COR-L47 (cell line): ENCODE measurements around the gene CRB2.

Experiments used
- DNase-seq: peaks from one replicate; lab custom pipeline; 2025; lab: John Stamatoyannopoulos, UW

The CRB2 gene

DNA sequence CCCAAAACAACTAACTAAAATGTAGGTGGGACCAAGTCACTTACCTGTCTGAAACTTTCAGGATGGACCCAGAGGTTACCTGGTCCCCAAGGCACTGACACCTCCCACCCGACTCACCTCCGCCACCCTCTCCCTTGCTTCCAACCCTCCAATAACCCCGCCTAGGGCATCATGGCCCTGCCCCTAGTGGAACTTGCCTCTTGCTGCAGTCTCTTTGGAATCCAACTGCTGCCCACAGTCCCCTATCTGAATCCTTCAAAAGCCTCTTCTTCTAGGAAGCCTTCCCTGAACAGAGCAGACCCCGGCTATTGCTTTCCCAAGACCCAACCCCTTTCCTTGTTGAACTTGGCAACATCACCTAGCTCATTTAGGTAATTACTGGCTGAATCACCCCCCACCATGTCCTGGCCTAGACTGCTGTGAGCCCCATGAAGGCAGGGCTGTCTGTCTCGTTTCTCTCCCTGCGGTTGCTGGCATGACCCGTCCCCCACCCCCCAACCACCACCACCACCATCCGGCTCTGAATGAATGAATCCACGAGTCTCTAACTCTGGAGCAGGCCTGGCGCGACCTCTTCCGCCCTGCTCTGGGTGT is 9.4 kb downstream of the CRB2 start:
- no peak for DNase-seq

DNA sequence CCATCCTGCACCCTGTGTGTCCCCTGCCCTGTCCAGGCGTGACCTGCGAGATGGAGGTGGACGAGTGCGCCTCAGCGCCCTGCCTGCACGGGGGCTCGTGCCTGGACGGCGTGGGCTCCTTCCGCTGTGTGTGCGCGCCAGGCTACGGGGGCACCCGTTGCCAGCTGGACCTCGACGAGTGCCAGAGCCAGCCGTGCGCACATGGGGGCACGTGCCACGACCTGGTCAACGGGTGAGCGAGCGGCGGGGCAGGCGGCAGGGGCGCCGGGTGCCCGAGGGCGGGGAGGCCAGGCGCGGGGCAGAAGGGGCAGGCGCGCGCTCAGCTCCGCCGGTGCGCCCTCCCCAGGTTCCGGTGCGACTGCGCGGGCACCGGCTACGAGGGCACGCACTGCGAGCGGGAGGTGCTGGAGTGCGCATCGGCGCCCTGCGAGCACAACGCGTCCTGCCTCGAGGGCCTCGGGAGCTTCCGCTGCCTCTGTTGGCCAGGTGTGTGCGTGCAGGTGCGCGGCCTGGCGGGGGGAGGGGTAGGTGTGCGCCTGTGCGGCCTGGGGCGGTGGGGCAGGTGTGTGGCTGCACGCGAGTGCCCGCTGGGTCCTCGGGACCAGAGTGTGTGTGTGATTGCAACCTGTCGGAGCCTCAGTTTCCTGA is 10.0 kb downstream of the CRB2 start:
- no peak for DNase-seq

DNA sequence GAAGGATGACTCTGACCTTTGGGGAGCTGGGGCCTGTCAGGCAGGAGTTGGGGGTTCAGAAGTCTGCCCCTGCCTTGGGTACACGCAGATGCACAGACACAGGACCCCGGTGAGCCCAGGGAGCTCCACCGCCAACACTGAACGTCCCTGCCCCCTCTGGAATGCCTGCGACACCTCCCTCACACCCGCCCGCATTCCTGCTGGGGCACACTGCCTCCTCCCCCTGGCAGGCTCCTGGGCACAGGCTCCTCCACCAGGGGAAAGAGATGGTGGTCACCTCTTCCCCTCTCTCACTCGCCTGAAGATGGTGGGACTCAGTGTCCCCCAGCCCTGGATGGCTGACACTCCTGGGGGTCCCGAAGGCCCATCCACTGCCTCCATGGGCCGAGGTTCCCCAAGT is 12.0 kb downstream of the CRB2 start:
- DNase-seq, result no peak

DNA sequence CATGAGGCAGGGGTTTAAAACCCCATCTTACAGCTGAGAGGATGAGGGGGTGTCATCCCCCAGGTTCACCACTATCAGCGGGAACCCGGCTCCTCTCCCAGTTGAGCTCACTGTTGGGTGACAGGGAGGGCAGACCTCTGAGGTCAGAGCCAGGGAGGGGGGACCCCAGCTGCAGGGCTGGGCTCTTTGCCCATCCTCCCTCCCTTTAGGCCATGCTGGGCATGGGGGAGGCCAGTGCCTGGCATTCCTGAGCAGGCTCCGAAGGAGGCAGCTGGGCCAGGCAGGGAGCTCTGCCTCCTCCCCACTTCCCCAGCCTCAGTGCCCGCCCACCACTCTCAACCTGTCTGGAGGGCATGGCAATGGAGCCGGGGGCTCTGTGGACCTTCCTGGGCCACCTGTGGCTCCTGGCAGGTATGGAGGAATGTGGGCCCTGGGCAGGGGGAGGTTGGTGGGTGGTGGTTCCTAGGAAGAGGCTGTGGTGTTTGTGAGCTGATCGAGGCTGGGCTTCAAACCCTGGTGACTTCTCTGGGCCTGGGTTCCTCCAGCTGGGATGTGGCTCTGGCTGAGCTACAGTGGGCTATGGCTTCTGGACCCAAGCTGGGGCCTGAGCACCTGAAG is 12.6 kb downstream of the CRB2 start:
- DNase-seq, result no peak

DNA sequence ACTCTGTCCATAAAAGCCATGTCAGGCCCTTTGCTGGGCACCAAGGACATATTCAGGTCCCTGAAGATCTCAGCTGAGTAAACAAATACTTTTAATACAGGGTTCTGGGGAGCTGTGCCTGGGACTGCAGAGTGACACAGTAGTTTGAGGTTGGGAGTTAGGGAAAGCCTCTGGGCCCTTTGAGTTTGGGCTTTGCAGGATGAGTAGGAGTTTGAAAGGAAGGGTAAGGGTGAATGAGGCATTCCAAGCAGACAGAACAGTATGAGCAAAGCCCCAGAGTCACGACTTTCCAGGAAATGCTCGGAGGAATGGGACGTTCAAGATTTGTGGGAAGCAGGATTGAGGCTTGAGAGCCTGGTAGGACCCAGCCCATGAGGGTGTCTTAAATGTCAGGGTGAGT is 13.3 kb downstream of the CRB2 start:
- DNase-seq, result no peak

DNA sequence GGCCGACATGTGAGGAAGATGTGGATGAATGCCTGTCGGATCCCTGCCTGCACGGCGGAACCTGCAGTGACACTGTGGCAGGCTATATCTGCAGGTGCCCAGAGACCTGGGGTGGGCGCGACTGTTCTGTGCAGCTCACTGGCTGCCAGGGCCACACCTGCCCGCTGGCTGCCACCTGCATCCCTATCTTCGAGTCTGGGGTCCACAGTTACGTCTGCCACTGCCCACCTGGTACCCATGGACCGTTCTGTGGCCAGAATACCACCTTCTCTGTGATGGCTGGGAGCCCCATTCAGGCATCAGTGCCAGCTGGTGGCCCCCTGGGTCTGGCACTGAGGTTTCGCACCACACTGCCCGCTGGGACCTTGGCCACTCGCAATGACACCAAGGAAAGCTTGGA is 14.1 kb downstream of the CRB2 start:
- DNase-seq, result no peak

DNA sequence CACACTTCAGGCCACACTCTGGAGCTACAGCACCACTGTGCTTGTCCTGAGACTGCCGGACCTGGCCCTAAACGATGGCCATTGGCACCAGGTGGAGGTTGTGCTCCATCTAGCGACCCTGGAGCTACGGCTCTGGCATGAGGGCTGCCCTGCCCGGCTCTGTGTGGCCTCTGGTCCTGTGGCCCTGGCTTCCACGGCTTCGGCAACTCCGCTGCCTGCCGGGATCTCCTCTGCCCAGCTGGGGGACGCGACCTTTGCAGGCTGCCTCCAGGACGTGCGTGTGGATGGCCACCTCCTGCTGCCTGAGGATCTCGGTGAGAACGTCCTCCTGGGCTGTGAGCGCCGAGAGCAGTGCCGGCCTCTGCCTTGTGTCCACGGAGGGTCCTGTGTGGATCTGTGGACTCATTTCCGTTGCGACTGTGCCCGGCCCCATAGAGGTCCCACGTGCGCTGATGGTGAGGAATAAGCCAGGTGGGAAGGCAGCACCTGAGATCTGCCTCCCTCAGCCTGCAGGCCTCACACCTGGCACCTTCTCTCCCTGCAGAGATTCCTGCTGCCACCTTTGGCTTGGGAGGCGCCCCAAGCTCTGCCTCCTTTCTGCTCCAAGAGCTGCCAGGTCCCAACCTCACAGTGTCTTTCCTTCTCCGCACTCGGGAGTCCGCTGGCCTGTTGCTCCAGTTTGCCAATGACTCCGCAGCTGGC is 14.7 kb downstream of the CRB2 start:
- DNase-seq, result no peak

DNA sequence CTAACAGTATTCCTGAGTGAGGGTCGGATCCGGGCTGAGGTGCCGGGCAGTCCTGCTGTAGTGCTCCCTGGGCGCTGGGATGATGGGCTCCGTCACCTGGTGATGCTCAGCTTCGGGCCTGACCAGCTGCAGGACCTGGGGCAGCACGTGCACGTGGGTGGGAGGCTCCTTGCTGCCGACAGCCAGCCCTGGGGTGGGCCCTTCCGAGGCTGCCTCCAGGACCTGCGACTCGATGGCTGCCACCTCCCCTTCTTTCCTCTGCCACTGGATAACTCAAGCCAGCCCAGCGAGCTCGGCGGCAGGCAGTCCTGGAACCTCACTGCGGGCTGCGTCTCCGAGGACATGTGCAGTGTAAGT is 15.2 kb downstream of the CRB2 start:
- no peak for DNase-seq

DNA sequence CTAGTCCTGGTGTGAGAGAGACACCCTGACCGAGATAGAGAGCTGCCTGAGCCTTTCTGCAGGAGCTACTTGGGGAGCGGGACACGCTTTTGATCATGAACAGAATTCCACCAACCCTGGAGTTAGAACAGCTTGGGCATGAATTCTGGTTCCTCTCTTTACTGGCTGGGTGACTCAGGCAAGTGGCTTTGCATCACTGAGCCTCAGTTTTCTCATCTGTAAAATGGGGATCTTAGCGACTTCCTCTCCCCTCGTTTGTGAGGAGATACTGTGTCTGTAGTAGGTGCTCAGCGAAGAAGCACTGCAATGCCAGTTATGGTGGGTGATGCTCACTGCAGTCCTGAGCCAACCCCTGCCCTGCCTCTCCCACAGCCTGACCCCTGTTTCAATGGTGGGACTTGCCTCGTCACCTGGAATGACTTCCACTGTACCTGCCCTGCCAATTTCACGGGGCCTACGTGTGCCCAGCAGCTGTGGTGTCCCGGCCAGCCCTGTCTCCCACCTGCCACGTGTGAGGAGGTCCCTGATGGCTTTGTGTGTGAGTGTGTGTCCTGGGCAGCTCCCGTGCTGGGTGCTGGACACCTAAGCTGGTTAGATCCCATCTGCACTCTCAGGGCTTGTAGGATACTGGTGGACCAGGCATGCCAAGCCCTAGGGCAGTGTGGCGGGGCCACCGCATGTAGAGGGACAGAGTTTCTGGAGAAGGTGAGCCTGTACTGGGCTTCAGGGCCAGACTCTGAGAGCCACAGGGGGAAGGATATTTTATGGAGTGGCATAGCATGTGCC is 16.0 kb downstream of the CRB2 start:
- DNase-seq, result no peak

DNA sequence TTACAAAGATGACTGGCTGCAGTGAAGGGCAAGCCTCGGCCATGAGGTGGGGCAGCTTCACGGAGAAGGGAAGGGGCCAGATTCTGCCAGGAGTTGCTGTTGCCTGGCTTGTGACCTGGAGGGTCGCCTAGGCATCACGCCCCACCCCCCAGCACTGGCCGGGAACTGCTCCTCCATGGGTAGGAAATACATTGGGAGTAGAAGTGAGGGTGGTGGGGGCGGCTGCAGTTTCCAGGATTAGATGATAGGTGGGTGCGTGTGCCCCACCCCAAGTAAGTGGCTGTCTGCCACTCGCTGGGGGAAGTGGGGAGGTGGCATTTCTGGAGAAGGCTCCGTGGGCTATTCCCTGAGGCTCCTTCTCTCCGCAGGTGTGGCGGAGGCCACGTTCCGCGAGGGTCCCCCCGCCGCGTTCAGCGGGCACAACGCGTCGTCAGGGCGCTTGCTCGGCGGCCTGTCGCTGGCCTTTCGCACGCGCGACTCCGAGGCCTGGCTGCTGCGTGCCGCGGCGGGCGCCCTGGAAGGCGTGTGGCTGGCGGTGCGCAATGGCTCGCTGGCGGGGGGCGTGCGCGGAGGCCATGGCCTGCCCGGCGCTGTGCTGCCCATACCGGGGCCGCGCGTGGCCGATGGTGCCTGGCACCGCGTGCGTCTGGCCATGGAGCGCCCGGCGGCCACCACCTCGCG is 16.9 kb downstream of the CRB2 start:
- no peak for DNase-seq

DNA sequence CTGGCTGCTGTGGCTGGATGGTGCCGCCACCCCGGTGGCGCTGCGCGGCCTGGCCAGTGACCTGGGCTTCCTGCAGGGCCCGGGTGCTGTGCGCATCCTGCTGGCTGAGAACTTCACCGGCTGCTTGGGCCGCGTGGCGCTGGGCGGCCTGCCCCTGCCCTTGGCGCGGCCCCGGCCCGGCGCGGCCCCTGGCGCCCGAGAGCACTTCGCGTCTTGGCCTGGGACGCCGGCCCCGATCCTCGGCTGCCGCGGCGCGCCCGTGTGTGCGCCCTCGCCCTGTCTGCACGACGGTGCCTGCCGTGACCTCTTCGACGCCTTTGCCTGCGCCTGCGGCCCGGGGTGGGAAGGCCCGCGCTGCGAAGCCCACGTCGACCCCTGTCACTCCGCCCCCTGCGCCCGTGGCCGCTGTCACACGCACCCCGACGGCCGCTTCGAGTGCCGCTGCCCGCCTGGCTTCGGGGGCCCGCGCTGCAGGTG is 17.5 kb downstream of the CRB2 start:
- no peak for DNase-seq

DNA sequence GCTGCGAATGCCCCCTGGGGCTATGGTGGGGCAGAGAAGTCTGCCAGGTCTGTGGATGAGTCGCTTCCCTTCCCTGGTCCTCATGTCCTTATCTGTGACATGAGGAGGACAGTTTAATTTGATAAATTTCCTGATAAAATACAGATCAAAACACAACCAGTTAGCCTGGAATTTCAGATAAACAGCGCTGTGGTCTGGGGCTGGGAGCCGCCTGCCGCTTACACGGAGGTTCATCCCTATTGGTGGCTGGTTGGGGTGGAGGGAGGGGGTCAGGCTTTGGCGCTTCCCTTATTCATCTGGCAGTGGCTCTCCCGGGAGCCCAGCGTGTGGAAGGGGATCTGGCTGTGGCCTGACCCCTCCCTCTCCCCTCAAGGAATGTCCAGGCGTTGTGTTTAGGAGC is 17.9 kb downstream of the CRB2 start:
- DNase-seq, result no peak

DNA sequence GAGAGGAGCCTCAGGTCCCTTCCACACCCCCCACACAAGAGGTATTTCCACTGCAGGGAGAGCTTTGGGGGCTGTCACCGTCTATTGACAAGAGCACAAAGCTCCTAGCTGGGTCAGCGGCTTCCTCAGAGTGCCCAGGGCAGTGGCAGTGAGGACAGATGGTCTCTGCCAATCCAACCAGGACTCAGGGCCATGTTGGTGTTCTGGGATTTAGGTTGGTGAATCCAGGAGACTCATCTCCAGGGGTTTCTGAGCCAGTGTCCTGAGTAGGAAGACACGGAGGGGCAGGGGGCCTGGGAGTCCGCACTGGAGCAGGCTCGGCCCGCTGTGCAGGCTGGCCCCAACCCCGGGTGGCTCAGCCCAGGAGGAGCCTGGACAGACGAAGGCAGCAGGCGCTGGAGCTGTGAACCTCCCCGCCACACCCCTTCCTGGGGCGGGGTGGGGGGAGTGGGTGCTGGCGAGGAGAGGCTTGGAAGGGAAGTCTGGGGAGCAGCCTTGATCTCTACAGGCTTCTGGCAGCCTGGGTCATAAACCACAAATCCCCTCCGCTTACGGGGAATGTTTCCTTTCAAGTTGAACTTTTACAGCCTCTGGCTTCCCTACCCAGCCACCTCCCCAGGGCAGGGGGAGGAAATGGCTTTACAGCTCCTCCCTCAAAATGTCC is 19.6 kb downstream of the CRB2 start:
- no peak for DNase-seq

DNA sequence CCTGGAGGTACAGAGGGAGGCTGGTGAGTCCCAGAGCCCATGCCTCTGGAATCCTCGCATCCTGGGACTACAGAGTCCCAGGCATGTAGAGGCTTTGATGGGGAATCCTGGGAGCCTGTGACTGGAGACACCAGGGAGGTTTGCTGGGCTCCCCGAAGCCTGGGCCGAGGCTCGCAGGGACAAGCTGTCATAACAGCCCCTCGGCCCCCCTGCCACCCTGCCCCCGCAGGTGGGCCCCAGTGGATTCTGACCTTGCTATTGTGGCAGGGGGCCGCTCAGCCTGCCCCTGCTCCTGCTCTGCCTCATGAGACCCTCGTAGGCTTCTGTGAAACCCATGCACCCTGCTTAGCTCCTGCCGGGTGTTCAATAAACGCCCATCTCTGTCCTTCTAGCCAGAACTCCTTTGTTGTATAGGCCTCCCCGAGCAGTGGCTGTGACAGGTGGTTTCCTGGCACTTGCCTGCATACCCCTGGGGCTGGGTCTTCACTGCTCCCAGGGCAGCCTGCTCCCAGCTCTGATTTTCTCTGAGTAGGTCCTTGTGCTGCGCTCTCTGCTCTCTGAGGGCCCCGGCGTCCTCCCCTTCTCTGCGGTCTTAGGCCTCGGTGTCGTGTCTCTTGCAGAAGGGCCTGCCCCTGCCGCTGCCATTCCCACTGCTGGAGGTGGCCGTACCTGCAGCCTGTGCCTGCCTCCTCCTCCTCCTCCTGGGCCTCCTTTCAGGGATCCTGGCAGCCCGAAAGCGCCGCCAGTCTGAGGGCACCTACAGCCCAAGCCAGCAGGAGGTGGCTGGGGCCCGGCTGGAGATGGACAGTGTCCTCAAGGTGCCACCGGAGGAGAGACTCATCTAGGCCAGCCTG is 20.4 kb downstream of the CRB2 start:
- no peak for DNase-seq

DNA sequence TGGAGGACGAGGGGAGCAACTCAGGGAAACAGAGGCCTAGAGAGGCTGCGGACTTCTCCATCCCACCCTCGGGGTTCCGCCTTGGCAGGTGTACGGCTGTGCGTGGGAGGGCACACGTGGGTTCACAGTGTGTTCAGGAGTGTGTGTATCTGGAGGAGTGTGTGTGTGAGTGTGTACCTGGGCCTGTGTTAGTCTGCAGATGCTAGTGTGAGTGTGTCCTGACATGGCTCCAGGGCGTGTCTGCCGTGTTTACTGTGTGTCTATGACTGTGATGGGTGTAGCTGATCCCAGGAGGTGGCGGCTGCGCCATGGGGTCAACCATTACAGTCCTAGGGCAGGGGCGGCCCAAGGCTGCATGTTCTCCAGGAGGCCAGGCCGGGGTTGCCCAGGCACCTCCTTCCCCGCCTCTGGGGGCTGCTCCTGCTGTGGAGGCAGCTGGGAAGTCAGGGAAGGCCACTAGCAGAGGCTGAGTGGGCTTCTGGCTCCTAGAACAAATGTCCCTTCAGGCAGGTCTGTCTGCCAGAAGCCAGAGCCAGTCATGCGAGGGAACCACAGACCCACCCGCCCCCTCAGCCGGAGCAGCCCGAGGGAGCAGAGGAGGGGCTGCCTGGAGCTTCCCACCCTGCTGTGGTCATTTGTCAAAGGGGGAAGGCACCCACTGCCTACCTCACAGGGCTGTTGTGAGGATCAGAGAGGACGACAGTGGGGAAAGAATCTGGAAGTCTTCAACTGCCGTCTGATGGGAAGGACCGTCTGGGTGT is 21.4 kb downstream of the CRB2 start:
- DNase-seq, result no peak

DNA sequence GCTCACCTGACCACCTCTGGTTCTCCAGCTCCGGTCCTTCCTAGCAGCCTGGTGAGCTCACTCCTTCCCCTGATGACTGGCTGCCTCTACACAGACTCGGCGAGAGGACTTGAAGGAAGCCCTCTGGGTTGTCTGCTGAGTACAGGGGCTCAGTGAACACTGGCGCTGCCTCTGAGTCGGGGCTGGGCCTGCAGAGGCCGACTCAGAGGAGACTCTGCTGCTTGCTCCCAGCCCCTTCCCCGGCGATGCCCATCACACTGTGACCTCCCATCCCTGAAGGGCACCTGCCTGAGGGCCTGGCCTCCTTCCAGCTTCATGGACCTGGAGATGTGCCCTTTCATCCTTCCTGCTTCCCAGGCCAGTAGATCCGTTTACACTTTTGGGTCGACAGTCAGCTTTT is 22.0 kb downstream of the CRB2 start:
- no peak for DNase-seq

DNA sequence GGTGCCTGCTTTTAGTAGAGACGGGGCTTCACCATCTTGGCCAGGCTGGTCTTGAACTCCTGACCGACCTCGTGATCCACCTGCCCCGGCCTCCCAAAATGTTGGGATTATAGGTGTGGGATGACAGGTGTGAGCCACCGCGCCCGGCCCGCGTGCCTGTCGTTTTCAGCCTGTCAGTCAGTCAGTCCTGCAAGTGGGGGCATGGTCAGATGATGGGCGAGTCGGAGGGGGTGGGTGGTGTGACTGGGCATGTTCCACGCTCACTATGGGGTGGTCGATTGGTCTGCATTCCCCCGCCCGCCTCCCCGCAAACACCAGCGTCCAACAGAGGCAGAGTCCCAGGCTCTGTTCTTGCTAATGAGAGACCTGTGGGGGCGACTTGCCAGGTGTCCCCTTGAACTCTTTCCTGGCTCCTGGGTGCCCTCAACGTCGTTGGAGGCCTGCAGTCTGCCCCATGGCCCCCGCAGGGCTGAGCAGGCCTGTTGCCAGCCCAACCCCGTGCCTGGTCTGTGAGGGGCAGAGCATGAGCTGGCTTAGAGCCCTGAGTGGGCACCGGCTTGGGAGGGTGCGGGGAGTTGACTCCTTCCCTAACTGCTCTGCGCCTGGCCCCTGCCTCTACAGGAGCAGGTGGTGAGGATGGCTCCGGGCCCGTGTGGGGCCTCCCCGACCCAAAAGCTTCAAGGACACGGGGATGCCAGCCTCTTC is 23.1 kb downstream of the CRB2 start:
- no peak for DNase-seq

DNA sequence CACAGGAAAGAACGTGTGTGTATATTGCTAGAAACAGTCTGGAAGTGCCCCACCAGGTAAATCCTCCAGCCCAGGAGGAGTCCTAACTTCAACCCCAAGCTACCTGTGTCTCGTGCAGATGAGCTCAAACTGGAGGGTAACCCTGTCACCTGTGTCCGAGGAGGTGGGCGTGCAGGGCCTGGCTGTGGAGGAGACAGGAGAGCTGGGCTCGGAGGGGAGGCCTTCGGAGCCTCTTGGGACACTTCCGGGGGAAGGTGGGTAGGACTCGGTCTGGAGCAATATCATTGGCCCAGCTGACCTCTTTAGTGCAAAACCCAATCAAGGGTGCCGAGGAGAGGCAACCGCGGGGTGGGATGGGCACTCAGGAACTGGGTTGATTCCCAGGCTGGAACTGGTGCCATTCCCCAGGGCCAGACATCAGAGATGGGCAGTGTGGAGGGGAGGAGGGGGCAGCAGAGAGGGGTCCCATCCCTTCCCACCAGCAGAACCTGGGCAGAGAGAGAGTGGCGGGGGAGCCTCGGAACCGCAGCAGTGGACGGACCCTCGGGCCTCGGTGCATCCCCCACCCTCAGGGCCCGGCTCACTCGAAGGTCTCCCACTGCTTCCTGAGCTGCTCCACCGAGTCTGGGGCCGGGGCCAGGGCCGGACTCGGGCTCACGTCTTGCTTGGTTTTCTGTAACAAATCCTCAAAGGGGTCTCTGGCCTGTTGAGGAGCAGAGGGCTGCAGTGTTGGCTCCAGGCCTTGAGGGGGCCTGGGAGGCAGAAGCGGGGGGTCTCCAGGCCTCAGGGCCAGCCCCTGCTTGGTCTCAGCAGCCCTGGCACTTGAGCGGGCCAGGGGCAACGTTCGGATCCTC is 25.1 kb downstream of the CRB2 start:
- DNase-seq, result no peak
